ENCODE data around the gene SRM. TPM values are rescaled to one million over a fixed set of nuclear protein-coding genes. Genes with fewer than 3 reads are reported as not detected.

Gene SRM
- total and polyA plus RNA-seq, 2 of the 13 experiments (the other 11 are each of a cell fraction or from before 2014, with no cell fraction given) = 27.9 to 31.8 TPM

DNA sequence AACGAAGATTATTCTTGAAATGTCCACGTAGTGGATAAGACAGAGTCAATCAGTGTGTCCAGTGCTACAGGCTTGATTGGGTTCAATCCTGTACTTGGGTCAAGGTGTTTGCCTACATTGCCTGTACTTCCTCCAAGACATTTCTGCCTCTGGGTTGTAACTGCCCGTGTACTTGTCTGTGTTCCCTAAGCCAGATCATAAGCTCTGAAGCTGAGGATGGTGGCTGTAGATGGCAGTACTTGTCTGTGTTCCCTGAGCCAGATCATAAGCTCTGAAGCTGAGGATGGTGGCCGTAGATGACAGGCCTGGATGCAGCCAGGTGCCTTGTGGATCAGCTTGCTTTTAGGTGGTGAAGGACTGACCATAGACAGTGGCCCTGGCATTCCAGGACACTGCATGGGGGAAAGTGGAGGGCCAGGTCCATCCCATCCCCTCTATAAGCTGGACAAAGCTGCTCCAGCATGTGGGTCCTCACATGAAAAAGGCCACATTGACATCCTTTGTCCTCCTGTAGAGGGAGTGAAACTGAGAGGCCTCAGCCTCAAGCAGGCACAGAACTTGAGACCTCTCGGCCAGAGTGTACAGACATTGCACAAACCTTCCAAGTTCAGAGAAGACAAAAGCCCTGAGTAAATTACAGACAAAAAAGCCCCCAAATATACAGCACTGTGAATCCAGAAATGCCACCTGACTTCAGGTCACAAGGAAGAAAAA lies 2.0 kb upstream of the SRM start (continued):
- TF ChIP-seq, protein P1, sequence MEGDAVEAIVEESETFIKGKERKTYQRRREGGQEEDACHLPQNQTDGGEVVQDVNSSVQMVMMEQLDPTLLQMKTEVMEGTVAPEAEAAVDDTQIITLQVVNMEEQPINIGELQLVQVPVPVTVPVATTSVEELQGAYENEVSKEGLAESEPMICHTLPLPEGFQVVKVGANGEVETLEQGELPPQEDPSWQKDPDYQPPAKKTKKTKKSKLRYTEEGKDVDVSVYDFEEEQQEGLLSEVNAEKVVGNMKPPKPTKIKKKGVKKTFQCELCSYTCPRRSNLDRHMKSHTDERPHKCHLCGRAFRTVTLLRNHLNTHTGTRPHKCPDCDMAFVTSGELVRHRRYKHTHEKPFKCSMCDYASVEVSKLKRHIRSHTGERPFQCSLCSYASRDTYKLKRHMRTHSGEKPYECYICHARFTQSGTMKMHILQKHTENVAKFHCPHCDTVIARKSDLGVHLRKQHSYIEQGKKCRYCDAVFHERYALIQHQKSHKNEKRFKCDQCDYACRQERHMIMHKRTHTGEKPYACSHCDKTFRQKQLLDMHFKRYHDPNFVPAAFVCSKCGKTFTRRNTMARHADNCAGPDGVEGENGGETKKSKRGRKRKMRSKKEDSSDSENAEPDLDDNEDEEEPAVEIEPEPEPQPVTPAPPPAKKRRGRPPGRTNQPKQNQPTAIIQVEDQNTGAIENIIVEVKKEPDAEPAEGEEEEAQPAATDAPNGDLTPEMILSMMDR (CRISPR knock-in tag; IDR thresholded peaks at IDR 0.05) = peak; percentile 37
- TF ChIP-seq, protein P2, sequence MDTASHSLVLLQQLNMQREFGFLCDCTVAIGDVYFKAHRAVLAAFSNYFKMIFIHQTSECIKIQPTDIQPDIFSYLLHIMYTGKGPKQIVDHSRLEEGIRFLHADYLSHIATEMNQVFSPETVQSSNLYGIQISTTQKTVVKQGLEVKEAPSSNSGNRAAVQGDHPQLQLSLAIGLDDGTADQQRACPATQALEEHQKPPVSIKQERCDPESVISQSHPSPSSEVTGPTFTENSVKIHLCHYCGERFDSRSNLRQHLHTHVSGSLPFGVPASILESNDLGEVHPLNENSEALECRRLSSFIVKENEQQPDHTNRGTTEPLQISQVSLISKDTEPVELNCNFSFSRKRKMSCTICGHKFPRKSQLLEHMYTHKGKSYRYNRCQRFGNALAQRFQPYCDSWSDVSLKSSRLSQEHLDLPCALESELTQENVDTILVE (CRISPR knock-in tag; IDR thresholded peaks at IDR 0.05) = no peak
- no peak for TF ChIP-seq GPN1 (CRISPR knock-in tag; IDR thresholded peaks at IDR 0.05; ENCODE audit: borderline replicate concordance)
- no peak for TF ChIP-seq RFX1 (IDR thresholded peaks at IDR 0.05)
- 0 out of 2 replicates have a peak, but pooled peaks have one; percentile 9 for TF ChIP-seq SALL1 (CRISPR knock-in tag; IDR thresholded peaks at IDR 0.05)
- no peak for TF ChIP-seq GATAD1 (CRISPR knock-in tag; IDR thresholded peaks at IDR 0.05)
- no peak for TF ChIP-seq MAFF (IDR thresholded peaks at IDR 0.05; ENCODE audit: low read depth, low read length)
- no peak for TF ChIP-seq ZNF232 (CRISPR knock-in tag; IDR thresholded peaks at IDR 0.05; ENCODE audit: borderline replicate concordance)
- TF ChIP-seq, protein P3, sequence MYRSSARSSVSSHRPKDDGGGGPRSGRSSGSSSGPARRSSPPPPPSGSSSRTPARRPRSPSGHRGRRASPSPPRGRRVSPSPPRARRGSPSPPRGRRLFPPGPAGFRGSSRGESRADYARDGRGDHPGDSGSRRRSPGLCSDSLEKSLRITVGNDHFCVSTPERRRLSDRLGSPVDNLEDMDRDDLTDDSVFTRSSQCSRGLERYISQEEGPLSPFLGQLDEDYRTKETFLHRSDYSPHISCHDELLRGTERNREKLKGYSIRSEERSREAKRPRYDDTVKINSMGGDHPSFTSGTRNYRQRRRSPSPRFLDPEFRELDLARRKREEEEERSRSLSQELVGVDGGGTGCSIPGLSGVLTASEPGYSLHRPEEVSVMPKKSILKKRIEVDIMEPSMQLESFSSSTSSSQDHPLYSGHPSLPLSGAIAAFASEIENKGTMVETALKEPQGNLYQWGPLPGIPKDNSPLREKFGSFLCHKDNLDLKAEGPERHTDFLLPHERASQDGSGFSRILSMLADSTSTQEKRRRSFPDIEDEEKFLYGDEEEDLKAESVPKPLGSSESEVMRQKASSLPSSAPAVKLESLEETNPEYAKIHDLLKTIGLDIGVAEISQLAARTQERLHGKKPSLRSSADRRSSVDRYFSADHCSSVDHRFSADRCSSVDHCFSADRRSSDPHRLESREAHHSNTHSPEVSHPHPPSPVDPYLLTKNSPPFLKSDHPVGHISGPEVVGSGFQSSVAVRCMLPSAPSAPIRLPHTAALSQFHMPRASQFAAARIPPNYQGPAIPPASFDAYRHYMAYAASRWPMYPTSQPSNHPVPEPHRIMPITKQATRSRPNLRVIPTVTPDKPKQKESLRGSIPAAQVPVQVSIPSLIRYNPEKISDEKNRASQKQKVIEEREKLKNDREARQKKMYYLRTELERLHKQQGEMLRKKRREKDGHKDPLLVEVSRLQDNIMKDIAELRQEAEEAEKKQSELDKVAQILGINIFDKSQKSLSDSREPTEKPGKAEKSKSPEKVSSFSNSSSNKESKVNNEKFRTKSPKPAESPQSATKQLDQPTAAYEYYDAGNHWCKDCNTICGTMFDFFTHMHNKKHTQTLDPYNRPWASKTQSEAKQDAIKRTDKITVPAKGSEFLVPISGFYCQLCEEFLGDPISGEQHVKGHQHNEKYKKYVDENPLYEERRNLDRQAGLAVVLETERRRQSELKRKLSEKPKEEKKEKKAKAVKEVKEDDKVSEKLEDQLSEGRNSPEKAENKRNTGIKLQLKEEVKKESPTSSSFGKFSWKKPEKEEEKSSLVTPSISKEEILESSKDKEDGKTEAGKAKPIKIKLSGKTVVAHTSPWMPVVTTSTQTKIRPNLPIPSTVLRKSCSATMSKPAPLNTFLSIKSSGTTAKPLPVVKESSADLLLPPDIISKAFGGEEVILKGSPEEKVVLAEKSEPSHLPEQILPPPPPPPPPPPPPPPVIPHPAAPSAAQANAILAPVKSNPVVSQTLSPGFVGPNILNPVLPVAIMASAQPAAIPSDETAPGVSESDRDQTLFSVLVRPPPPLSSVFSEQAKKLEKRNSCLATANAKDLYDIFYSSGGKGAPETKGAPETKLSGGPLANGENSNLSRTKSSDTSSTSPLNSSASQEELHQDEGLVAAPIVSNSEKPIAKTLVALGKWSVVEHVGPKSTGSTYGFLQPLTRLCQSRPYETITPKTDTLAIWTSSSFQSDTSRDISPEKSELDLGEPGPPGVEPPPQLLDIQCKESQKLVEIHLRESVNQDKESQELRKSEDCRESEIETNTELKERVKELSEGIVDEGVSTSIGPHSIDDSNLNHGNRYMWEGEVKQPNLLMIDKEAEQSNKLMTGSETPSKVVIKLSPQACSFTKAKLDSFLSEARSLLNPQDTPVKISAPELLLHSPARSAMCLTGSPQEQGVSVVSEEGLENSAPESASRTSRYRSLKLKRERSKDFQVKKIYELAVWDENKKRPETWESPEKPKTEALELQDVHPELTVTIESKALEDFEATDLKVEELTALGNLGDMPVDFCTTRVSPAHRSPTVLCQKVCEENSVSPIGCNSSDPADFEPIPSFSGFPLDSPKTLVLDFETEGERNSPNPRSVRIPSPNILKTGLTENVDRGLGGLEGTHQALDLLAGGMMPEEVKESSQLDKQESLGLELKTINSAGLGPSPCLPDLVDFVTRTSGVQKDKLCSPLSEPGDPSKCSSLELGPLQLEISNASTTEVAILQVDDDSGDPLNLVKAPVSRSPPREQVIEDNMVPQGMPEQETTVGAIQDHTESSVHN (CRISPR knock-in tag; IDR thresholded peaks at IDR 0.05) = no peak
- TF ChIP-seq TBX2 (CRISPR knock-in tag; IDR thresholded peaks at IDR 0.05; ENCODE audit: borderline replicate concordance) = no peak
- TF ChIP-seq THYN1 (CRISPR knock-in tag; IDR thresholded peaks at IDR 0.05; ENCODE audit: borderline replicate concordance, low read depth) = no peak
- TF ChIP-seq IKZF4 (CRISPR knock-in tag; IDR thresholded peaks at IDR 0.05; ENCODE audit: borderline replicate concordance, low read depth, not compliant biosample characterization) = no peak
